Hepatocyte (in vitro differentiated cells): ENCODE measurements around the gene PAM. TPM values are rescaled to one million over a fixed set of nuclear protein-coding genes. Genes with fewer than 3 reads are reported as not detected.

ENCODE experiments used
- DNase-seq: peaks from one replicate; pipeline ENCODE4 v3.0.0-alpha.2; 2016; ENCODE audit warnings: low spot score
- H2AFZ ChIP-seq: fragments of 200-600 bp; sonication (generic); 2 replicates; pipeline ENCODE4 v1.6.0; 2016; ENCODE audit warnings: antibody characterized with exemption, mild to moderate bottlenecking
- H3K27ac ChIP-seq: fragments of 200-600 bp; sonication (generic); 2 replicates; pipeline ENCODE4 v1.5.1; 2016; ENCODE audit warnings: mild to moderate bottlenecking
- H3K27me3 ChIP-seq: fragments of 200-600 bp; sonication (generic); 2 replicates; pipeline ENCODE4 v1.6.1; 2016
- H3K36me3 ChIP-seq: fragments of 200-600 bp; sonication (generic); replicated peaks from 2 replicates; pipeline ENCODE4 v1.5.1; 2016; ENCODE audit warnings: low read depth; ENCODE audit not compliant: insufficient read depth
- H3K4me1 ChIP-seq: fragments of 200-600 bp; sonication (generic); 2 replicates; pipeline ENCODE4 v1.5.1; 2016; ENCODE audit warnings: mild to moderate bottlenecking, moderate library complexity; ENCODE audit not compliant: insufficient read depth
- H3K4me2 ChIP-seq: fragments of 200-600 bp; sonication (generic); 2 replicates; pipeline ENCODE4 v1.6.0; 2016
- H3K4me3 ChIP-seq: fragments of 200-600 bp; sonication (generic); 2 replicates; pipeline ENCODE4 v1.5.1; 2016; ENCODE audit warnings: mild to moderate bottlenecking
- H3K79me2 ChIP-seq: fragments of 200-600 bp; sonication (generic); 2 replicates; pipeline ENCODE4 v1.6.0; 2017; ENCODE audit warnings: mild to moderate bottlenecking
- H3K9me2 ChIP-seq: fragments of 200-600 bp; sonication (generic); replicated peaks from 2 replicates; pipeline ENCODE4 v1.6.0; 2017; ENCODE audit warnings: mild to moderate bottlenecking; ENCODE audit not compliant: insufficient read depth
- H3K9me3 ChIP-seq: fragments of 200-600 bp; sonication (generic); 2 replicates; pipeline ENCODE4 v1.5.1; 2016; ENCODE audit warnings: low read depth, mild to moderate bottlenecking
- H4K20me1 ChIP-seq: fragments of 200-600 bp; sonication (generic); 2 replicates; pipeline ENCODE4 v1.6.0; 2016; ENCODE audit warnings: mild to moderate bottlenecking; ENCODE audit not compliant: insufficient read depth, poor library complexity, severe bottlenecking
- CTCF ChIP-seq: fragments of 200-600 bp; sonication (generic); IDR thresholded peaks from 2 replicates; pipeline ENCODE4 v1.5.1; 2016; ENCODE audit warnings: antibody characterized with exemption, mild to moderate bottlenecking; ENCODE audit not compliant: poor library complexity
- EZH2 ChIP-seq: fragments of 200-600 bp; sonication (generic); IDR thresholded peaks from 2 replicates; pipeline ENCODE4 v1.6.1; 2016; ENCODE audit warnings: antibody characterized with exemption, mild to moderate bottlenecking, borderline replicate concordance
- EZH2phosphoT487 ChIP-seq: fragments of 200-600 bp; sonication (generic); IDR thresholded peaks from one replicate; pipeline ENCODE4 v1.6.1; 2018; ENCODE audit warnings: antibody characterized with exemption, mild to moderate bottlenecking, low read depth, moderate library complexity; ENCODE audit not compliant: unreplicated experiment, severe bottlenecking
- WGBS: methylation state at CpG from one replicate; pipeline ENCODE4 v1.1.6; 2016; ENCODE audit warnings: low lambda C conversion rate; ENCODE audit errors: missing lambda C conversion rate; 5-methylcytosine and 5-hydroxymethylcytosine counted together
- polyA plus RNA-seq: library from polyadenylated mRNA; unstranded; fragments of >200 nt; fragmentation: Nextera tagmentation; extraction: Ambion mirVana; gene quantifications from 2 replicates; pipeline ENCODE4 v1.2.1, GENCODE V29; 2016
- total RNA-seq: library from RNA; depleted of rRNA; stranded (reverse); fragments of >200 nt; gene quantifications from 2 replicates; pipeline ENCODE4 v1.2.3, GENCODE V29; 2014

PAM gene
- total and polyA plus RNA-seq, 2 experiments from 2014 or later, result 118 to 158 TPM

GRCh38 chr5:102920762-102921161 is 165.7 kb downstream of the PAM start:
- WGBS, result 87% methylated on average over 5 of the region's 5 CpGs
- H3K79me2 ChIP-seq, result no peaks in the 10 kb centered on the region
- H2AFZ ChIP-seq, result no peak overlapping the region
- H4K20me1 ChIP-seq, result no peaks in the 10 kb centered on the region
- peaks cover 10% of the 10 kb centered on the region for H3K4me1 ChIP-seq
- no peak overlapping the region for H3K4me3 ChIP-seq
- H3K9me2 ChIP-seq, result no peaks in the 10 kb centered on the region
- no peak for TF ChIP-seq CTCF
- TF ChIP-seq EZH2phosphoT487, result no peak
- TF ChIP-seq EZH2, result no peak
- no peaks in the 10 kb centered on the region for H3K36me3 ChIP-seq
- DNase-seq, result no peak
- no peaks in the 10 kb centered on the region for H3K9me3 ChIP-seq
- H3K27me3 ChIP-seq, result no peaks in the 10 kb centered on the region
- no peak overlapping the region for H3K27ac ChIP-seq
- no peak overlapping the region for H3K4me2 ChIP-seq

GRCh38 chr5:102921341-102922044 is 166.4 kb downstream of the PAM start:
- Histone ChIP-seq H4K20me1 (no peaks in the 10 kb centered on the region), H3K27ac (no peak overlapping the region), H3K27me3 (no peaks in the 10 kb centered on the region), H3K9me3 (no peaks in the 10 kb centered on the region), H3K9me2 (no peaks in the 10 kb centered on the region), H2AFZ (no peak overlapping the region), H3K4me3 (no peak overlapping the region), H3K4me1 (peaks cover 10% of the 10 kb centered on the region), H3K4me2 (no peak overlapping the region), H3K79me2 (no peaks in the 10 kb centered on the region), H3K36me3 (no peaks in the 10 kb centered on the region)
- no peak for DNase-seq
- 76% methylated on average over 1 of the region's 1 CpG for WGBS
- TF ChIP-seq CTCF (no peak), EZH2phosphoT487 (no peak), EZH2 (no peak)

DNA sequence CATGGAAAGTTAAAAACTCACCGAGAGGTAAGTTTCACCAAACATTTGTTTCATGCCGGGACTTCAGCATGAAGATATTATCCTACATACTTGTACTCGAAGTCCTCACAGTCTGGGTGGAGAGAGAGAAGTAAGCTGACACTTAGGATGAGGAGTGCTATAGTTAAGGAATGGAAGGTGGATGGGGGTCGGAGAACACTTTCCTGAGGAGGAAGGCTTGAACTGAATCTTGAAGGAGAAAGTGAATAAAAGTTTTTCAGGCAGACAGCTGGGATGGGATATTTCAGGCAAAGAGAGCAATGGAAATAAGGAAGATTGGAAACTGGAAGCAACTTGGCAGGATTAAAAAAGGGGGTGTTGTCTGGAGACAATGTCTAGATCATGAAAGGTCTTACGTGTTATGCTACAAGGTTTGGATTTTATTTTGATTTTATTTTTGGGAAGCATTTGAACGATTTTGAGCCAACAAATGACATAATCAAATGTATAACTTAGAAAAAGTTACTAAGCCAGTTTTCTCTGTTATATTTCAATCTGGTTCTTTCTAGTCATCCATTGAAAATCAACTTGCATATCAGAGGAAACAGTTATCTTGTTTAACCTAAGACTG is 167.1 kb downstream of the PAM start:
- no peaks in the 10 kb centered on the region for H3K9me2 ChIP-seq
- 83% methylated on average over 6 of the region's 6 CpGs for WGBS
- H3K27ac ChIP-seq, result no peak overlapping the region
- TF ChIP-seq CTCF (no peak), EZH2phosphoT487 (no peak), EZH2 (no peak)
- no peaks in the 10 kb centered on the region for H4K20me1 ChIP-seq
- H3K4me1 ChIP-seq, result peaks cover 10% of the 10 kb centered on the region
- no peaks in the 10 kb centered on the region for H3K27me3 ChIP-seq
- no peak for DNase-seq
- H2AFZ ChIP-seq, result no peak overlapping the region
- H3K36me3 ChIP-seq, result no peaks in the 10 kb centered on the region
- H3K79me2 ChIP-seq, result no peaks in the 10 kb centered on the region
- H3K9me3 ChIP-seq, result no peaks in the 10 kb centered on the region
- no peak overlapping the region for H3K4me2 ChIP-seq
- no peak overlapping the region for H3K4me3 ChIP-seq
